Heart left ventricle (tissue), 13 donors: ENCODE measurements around the gene AGXT.

Experiments
- CTCF ChIP-seq, 12 donors: fragments of 200-600 bp; sonication (generic) in 4 of 12; IDR thresholded peaks; one replicate each; pipeline versions ENCODE4 v1.5.0 to v1.8.0; 2018 to 2022; ENCODE audit warnings: antibody characterized with exemption in 12 of 12, mild to moderate bottlenecking in 5 of 12
- POLR2A ChIP-seq, 2 donors: fragments of 450-650 bp; IDR thresholded peaks; one replicate each; pipeline ENCODE4 v1.6.1; 2017; ENCODE audit warnings: antibody characterized with exemption in 2 of 2, mild to moderate bottlenecking in 2 of 2, moderate library complexity in 2 of 2
- donor health status: ischemic (EF 13 %, LVEDD 7.1; RV severe dilation, severe dysfunction).
- donor health status: DM: no; HTN: yes; CAD: no.
- donor health status: DM: no; HTN: no; CAD: no.
- donor health status: ischemic (EF 25% LVEDD 6.9; RV normal size, moderate dysfunction).
- donor health status: ischemic (EF 25% LVEDD 5.7; RV mildly dilated, moderate dysfunction).
- donor health status: ischemic (EF 35%, LVEDD 5.7; RV mildly dilated, moderate dysfunction).
- donor health status: nonischemic (EF 11% LVEDD 7.7; RV severe dilation, severe dysfunction).
- donor health status: DM: yes; HTN: yes; CAD: no.
- donor health status: PGD.
- donor health status: ischemic (EF 29% LVEDD 5.4; RV normal size, mild dysfunction).
- donor health status: nonischemic (EF 23%, LVEDD 6.1; RV moderate dilation, normal function).

DNA sequence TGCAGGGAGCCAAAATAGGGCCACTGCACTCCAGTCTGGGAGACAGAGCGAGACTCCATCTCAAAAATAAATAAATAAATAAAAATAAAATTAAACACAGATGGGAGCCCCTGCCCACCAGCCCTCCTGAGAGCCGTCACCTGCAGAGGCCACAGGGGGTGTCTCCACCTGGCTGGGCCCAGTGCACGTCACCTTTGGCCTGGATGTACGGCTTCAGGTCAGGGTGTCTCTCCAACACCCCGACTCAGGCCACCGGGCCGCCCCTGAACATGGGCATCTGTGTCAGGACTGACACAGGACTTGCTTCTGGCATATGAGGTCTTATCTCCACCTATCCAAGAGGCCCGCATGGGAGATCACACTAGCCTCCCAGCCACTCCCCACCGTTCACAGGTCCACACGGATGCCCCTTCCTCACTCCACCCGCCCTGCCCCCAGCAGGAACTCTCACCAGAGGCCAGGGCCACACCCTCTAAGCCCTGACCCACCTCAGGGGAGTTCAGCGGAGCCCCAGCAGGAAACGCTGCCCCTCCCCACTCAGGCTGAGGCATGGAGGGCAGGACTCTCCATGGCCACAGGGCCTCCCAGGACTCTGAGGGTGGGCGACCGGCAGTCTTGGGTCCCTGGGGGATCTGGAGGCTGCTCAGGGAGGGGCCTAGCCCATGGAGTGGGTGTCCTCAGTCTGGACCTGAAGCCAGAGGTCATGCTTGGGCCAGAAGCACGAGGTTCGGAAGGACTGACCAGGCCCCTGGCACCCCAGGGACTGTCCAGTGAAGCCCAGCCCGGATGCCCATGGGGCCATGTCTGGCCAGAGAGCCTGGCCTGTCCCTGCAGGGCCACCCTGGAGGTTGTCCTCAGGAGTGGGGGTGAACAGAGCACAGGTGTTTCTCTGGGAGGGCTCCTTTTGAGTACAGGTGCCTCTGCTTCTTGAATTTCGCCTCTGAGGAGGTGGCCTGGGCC, 35.9 kb downstream of the AGXT start:
- no peak for TF ChIP-seq CTCF (IDR thresholded peaks at IDR 0.05)
- no peak for TF ChIP-seq POLR2A (IDR thresholded peaks at IDR 0.05)
